SK-N-SH treated with all-trans-retinoic acid at 6 μM for 48 hours (cell line): ENCODE data around the gene COL28A1.
"Not testable (repeated sequence)": the region's sequence is repeated elsewhere in the genome, so short reads cannot be mapped to it uniquely, and the experiment has no call there.

Experiments used
- ATAC-seq: fragments of 200-7000 bp; cut with Tn5 transposase; 3 replicates; pipeline ENCODE4 v1.9.1; 2020; ENCODE audit warnings: mild to moderate bottlenecking, moderate library complexity
- ARNTL ChIP-seq: fragments of 450-650 bp; formaldehyde crosslinking; IDR thresholded peaks from 2 replicates; pipeline ENCODE4 v1.5.0; 2020; ENCODE audit warnings: low read depth, mild to moderate bottlenecking, moderate library complexity, borderline replicate concordance
- BACH2 ChIP-seq: fragments of 250-450 bp; sonication (Bioruptor Pico); IDR thresholded peaks from 2 replicates; pipeline ENCODE4 v1.9.0; 2021; ENCODE audit warnings: mild to moderate bottlenecking, borderline replicate concordance
- CSDC2 ChIP-seq: fragments of 250-450 bp; sonication (Bioruptor Pico); IDR thresholded peaks from 2 replicates; pipeline ENCODE4 v1.5.0; 2020; ENCODE audit warnings: mild to moderate bottlenecking, moderate library complexity
- ESRRG ChIP-seq: fragments of 250-450 bp; sonication (Bioruptor Pico); IDR thresholded peaks from 2 replicates; pipeline ENCODE4 v1.6.1; 2021; ENCODE audit warnings: mild to moderate bottlenecking
- GLIS3 ChIP-seq: fragments of 250-450 bp; sonication (Bioruptor Pico); IDR thresholded peaks from 2 replicates; pipeline ENCODE4 v1.5.0; 2020; ENCODE audit warnings: mild to moderate bottlenecking, moderate library complexity
- ISL1 ChIP-seq: fragments of 250-450 bp; sonication (Bioruptor Pico); IDR thresholded peaks from 2 replicates; pipeline ENCODE4 v2.1.2; 2022; ENCODE audit warnings: mild to moderate bottlenecking, moderate library complexity
- OSR1 ChIP-seq: fragments of 250-450 bp; sonication (Bioruptor Pico); IDR thresholded peaks from 2 replicates; pipeline ENCODE4 v1.8.0; 2022; ENCODE audit warnings: moderate library complexity, mild to moderate bottlenecking, inconsistent platforms
- PPARA ChIP-seq: fragments of 250-450 bp; sonication (Bioruptor Pico); IDR thresholded peaks from 2 replicates; pipeline ENCODE4 v1.5.0; 2020; ENCODE audit warnings: mild to moderate bottlenecking, borderline replicate concordance
- RARB ChIP-seq: fragments of 250-450 bp; sonication (Bioruptor Pico); IDR thresholded peaks from 2 replicates; pipeline ENCODE4 v1.8.0; 2021; ENCODE audit warnings: mild to moderate bottlenecking, moderate library complexity
- TCF4 ChIP-seq: fragments of 250-450 bp; sonication (Bioruptor Pico); IDR thresholded peaks from 2 replicates; pipeline ENCODE4 v1.8.0; 2021; ENCODE audit warnings: mild to moderate bottlenecking, moderate library complexity, borderline replicate concordance
- TOX ChIP-seq: fragments of 250-450 bp; sonication (Bioruptor Pico); IDR thresholded peaks from 2 replicates; pipeline ENCODE4 v1.8.0; 2021; ENCODE audit warnings: mild to moderate bottlenecking, moderate library complexity, borderline replicate concordance
- ZC3H10 ChIP-seq: fragments of 250-450 bp; sonication (Bioruptor Pico); IDR thresholded peaks from 2 replicates; pipeline ENCODE4 v1.5.1; 2021; ENCODE audit warnings: mild to moderate bottlenecking, moderate library complexity
- ZNF565 ChIP-seq: fragments of 450-650 bp; formaldehyde crosslinking; conservative IDR thresholded peaks from 2 replicates; pipeline ENCODE4 v1.5.0; 2020; ENCODE audit warnings: low read depth, mild to moderate bottlenecking, moderate library complexity
- ZNF70 ChIP-seq: fragments of 450-650 bp; formaldehyde crosslinking; IDR thresholded peaks from 2 replicates; pipeline ENCODE4 v1.5.0; 2020; ENCODE audit warnings: mild to moderate bottlenecking, moderate library complexity
- ZNF8 ChIP-seq: fragments of 450-650 bp; formaldehyde crosslinking; IDR thresholded peaks from 2 replicates; pipeline ENCODE4 v1.5.0; 2020; ENCODE audit warnings: mild to moderate bottlenecking, moderate library complexity
- TF ChIP-seq, protein P1 (sequence below): fragments of 250-450 bp; sonication (Bioruptor Pico); IDR thresholded peaks from 2 replicates; pipeline ENCODE4 v1.8.0; 2021; ENCODE audit warnings: low read depth, mild to moderate bottlenecking, moderate library complexity, borderline replicate concordance
- TF ChIP-seq, protein P2 (sequence below): fragments of 250-450 bp; sonication (Bioruptor Pico); IDR thresholded peaks from 2 replicates; pipeline ENCODE4 v1.5.0; 2020; ENCODE audit warnings: mild to moderate bottlenecking, moderate library complexity
- TF ChIP-seq, protein P3 (sequence below): fragments of 250-450 bp; sonication (Bioruptor Pico); IDR thresholded peaks from 2 replicates; pipeline ENCODE4 v1.5.1; 2021; ENCODE audit warnings: mild to moderate bottlenecking, moderate library complexity
- TF ChIP-seq, protein P4 (sequence below): fragments of 250-450 bp; sonication (Bioruptor Pico); IDR thresholded peaks from 2 replicates; pipeline ENCODE4 v1.8.0; 2020; ENCODE audit warnings: mild to moderate bottlenecking, moderate library complexity, borderline replicate concordance

Gene COL28A1

DNA sequence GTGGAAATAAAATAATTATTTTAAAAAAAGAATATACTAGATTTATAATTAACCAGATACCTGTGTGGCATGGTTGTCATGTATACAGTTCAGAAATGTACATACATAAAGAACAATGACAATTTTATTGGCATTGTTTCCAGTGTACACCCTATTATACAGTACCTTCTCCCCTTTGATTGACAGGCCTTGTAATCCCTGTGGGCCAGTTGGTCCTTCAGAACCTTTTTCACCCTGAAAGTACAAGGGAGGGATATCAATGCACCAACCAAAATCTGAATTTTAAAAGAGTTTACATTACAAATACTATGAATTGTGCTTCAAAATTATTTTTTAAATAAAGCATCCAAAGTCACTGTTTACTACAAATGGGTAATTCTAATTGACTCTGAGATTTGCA, 61.2 kb downstream of the COL28A1 start:
- ATAC-seq = no peak
- TF ChIP-seq ZNF8 (CRISPR knock-in tag) (no peak), ISL1 (CRISPR knock-in tag) (no peak), RARB (no peak), OSR1 (CRISPR knock-in tag) (no peak), ZC3H10 (no peak), ARNTL (no peak), BACH2 (CRISPR knock-in tag) (no peak), ESRRG (CRISPR knock-in tag) (no peak), PPARA (CRISPR knock-in tag) (no peak), ZNF70 (no peak), TCF4 (CRISPR knock-in tag) (no peak), TOX (CRISPR knock-in tag) (no peak)
- TF ChIP-seq, protein P1, sequence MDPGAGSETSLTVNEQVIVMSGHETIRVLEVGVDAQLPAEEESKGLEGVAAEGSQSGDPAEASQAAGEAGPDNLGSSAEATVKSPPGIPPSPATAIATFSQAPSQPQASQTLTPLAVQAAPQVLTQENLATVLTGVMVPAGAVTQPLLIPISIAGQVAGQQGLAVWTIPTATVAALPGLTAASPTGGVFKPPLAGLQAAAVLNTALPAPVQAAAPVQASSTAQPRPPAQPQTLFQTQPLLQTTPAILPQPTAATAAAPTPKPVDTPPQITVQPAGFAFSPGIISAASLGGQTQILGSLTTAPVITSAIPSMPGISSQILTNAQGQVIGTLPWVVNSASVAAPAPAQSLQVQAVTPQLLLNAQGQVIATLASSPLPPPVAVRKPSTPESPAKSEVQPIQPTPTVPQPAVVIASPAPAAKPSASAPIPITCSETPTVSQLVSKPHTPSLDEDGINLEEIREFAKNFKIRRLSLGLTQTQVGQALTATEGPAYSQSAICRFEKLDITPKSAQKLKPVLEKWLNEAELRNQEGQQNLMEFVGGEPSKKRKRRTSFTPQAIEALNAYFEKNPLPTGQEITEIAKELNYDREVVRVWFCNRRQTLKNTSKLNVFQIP (CRISPR knock-in tag) = no peak
- TF ChIP-seq, protein P2, sequence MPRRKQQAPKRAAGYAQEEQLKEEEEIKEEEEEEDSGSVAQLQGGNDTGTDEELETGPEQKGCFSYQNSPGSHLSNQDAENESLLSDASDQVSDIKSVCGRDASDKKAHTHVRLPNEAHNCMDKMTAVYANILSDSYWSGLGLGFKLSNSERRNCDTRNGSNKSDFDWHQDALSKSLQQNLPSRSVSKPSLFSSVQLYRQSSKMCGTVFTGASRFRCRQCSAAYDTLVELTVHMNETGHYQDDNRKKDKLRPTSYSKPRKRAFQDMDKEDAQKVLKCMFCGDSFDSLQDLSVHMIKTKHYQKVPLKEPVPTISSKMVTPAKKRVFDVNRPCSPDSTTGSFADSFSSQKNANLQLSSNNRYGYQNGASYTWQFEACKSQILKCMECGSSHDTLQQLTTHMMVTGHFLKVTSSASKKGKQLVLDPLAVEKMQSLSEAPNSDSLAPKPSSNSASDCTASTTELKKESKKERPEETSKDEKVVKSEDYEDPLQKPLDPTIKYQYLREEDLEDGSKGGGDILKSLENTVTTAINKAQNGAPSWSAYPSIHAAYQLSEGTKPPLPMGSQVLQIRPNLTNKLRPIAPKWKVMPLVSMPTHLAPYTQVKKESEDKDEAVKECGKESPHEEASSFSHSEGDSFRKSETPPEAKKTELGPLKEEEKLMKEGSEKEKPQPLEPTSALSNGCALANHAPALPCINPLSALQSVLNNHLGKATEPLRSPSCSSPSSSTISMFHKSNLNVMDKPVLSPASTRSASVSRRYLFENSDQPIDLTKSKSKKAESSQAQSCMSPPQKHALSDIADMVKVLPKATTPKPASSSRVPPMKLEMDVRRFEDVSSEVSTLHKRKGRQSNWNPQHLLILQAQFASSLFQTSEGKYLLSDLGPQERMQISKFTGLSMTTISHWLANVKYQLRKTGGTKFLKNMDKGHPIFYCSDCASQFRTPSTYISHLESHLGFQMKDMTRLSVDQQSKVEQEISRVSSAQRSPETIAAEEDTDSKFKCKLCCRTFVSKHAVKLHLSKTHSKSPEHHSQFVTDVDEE (CRISPR knock-in tag) = no peak
- TF ChIP-seq, protein P3, sequence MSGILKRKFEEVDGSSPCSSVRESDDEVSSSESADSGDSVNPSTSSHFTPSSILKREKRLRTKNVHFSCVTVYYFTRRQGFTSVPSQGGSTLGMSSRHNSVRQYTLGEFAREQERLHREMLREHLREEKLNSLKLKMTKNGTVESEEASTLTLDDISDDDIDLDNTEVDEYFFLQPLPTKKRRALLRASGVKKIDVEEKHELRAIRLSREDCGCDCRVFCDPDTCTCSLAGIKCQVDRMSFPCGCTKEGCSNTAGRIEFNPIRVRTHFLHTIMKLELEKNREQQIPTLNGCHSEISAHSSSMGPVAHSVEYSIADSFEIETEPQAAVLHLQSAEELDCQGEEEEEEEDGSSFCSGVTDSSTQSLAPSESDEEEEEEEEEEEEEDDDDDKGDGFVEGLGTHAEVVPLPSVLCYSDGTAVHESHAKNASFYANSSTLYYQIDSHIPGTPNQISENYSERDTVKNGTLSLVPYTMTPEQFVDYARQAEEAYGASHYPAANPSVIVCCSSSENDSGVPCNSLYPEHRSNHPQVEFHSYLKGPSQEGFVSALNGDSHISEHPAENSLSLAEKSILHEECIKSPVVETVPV = no peak
- TF ChIP-seq, protein P4, sequence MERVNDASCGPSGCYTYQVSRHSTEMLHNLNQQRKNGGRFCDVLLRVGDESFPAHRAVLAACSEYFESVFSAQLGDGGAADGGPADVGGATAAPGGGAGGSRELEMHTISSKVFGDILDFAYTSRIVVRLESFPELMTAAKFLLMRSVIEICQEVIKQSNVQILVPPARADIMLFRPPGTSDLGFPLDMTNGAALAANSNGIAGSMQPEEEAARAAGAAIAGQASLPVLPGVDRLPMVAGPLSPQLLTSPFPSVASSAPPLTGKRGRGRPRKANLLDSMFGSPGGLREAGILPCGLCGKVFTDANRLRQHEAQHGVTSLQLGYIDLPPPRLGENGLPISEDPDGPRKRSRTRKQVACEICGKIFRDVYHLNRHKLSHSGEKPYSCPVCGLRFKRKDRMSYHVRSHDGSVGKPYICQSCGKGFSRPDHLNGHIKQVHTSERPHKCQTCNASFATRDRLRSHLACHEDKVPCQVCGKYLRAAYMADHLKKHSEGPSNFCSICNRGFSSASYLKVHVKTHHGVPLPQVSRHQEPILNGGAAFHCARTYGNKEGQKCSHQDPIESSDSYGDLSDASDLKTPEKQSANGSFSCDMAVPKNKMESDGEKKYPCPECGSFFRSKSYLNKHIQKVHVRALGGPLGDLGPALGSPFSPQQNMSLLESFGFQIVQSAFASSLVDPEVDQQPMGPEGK (CRISPR knock-in tag) = no peak

DNA sequence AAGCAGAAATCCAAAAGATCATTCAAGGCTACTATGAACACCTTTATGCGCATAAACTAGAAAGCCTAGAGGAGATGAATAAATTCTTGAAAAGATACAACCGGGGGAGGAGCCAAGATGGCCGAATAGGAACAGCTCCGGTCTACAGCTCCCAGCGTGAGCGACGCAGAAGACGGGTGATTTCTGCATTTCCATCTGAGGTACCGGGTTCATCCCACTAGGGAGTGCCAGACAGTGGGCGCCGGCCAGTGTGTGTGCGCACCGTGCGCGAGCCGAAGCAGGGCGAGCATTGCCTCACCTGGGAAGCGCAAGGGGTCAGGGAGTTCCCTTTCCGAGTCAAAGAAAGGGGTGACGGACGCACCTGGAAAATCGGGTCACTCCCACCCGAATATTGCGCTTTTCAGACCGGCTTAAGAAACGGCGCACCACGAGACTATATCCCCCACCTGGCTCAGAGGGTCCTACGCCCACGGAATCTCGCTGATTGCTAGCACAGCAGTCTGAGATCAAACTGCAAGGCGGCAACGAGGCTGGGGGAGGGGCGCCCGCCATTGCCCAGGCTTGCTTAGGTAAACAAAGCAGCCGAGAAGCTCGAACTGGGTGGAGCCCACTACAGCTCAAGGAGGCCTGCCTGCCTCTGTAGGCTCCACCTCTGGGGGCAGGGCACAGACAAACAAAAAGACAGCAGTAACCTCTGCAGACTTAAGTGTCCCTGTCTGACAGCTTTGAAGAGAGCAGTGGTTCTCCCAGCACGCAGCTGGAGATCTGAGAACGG, 70.5 kb downstream of the COL28A1 start:
- ATAC-seq = not testable (repeated sequence)

DNA sequence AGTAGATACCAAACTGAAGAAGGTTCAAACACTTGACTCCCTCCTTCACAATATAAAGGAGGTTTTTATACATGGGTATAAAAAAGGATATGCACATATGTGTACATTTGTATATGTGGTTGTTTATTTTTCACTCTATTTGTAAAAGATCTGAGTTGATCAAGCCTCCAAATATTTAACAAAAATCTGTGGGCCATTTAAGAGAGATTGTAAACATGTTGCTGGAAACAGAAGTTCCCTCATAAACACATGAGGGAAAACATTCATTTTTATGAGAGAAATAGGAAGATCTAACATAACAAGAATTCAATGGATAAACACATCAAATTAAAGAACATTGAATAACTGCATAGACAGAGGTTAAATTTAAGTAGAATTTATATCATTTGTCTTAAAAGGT, 81.7 kb downstream of the COL28A1 start:
- ATAC-seq = no peak
- TF ChIP-seq OSR1 (CRISPR knock-in tag) (no peak), RARB (no peak), ZNF565 (CRISPR knock-in tag) (no peak), GLIS3 (CRISPR knock-in tag) (no peak), CSDC2 (no peak), ESRRG (CRISPR knock-in tag) (no peak), ZNF70 (no peak), BACH2 (CRISPR knock-in tag) (no peak), ISL1 (CRISPR knock-in tag) (no peak)
- TF ChIP-seq, protein P4 (CRISPR knock-in tag) = no peak
- TF ChIP-seq, protein P3 = no peak
